Left lung (tissue), 10 donors: ENCODE data around the gene PRSS27. TPM values are rescaled to one million over a fixed set of nuclear protein-coding genes. Genes with fewer than 3 reads are reported as not detected.

ENCODE experiments used
- ATAC-seq: fragments of 200-7000 bp; cut with Tn5 transposase; one replicate; pipeline ENCODE4 v1.9.1; 2020; ENCODE audit warnings: moderate library complexity
- DNase-seq, 4 donors: peaks; one replicate each; pipeline ENCODE4 v3.0.0-alpha.2; 2013 to 2020
- H3K27ac ChIP-seq, 2 donors: fragments of 200-600 bp; sonication (generic) in 1 of 2; one replicate each; pipeline versions ENCODE4 v1.5.0 to v1.8.0; 2020 to 2021
- H3K27me3 ChIP-seq, 2 donors: fragments of 200-600 bp; sonication (generic) in 1 of 2; one replicate each; pipeline versions ENCODE4 v1.5.0 to v1.8.0; 2020 to 2021
- H3K36me3 ChIP-seq, 2 donors: fragments of 200-600 bp; sonication (generic) in 1 of 2; one replicate each; pipeline versions ENCODE4 v1.5.0 to v1.8.0; 2020 to 2021
- H3K4me1 ChIP-seq, 2 donors: fragments of 200-600 bp; one replicate each; pipeline ENCODE4 v1.8.0; 2021
- H3K4me3 ChIP-seq, 2 donors: fragments of 200-600 bp; sonication (generic) in 1 of 2; one replicate each; pipeline versions ENCODE4 v1.5.0 to v1.8.0; 2020 to 2021; ENCODE audit warnings: mild to moderate bottlenecking in 1 of 2
- H3K9me3 ChIP-seq, 2 donors: fragments of 200-600 bp; sonication (generic) in 1 of 2; one replicate each; pipeline versions ENCODE4 v1.5.0 to v1.8.0; 2020 to 2021
- intact Hi-C, 2 donors: fragments of 100-400 bp; cut with DNase I; formaldehyde crosslinking; loops; one replicate each; pipeline versions ENCODE4 v1.11.2 to v1.14.2; 2022
- polyA plus RNA-seq, 6 donors: library from polyadenylated mRNA; unstranded; fragments of 120-200 nt; gene quantifications; one replicate each; pipeline ENCODE4 v1.2.1, GENCODE V29; 2013; ENCODE audit not compliant: insufficient read length in 6 of 6
- total RNA-seq, 2 donors: library from RNA; stranded (reverse); fragmentation: NEBNext Ultra II Directional; extraction: Animal tissue kit (Norgen Biotek cat#: 25700); gene quantifications; one replicate each; pipeline ENCODE4 v1.2.1, GENCODE V29; 2021
- TF ChIP-seq, protein P1 (sequence below), 2 donors: fragments of 200-600 bp; sonication (generic) in 1 of 2; IDR thresholded peaks; one replicate each; pipeline versions ENCODE4 v1.5.0 to v1.8.0; 2021; ENCODE audit warnings: antibody characterized with exemption in 2 of 2
- donor health status: DM: no; HTN: yes; CAD: no.
- donor health status: DM: no; HTN: no; CAD: no.

PRSS27 gene
- total and polyA plus RNA-seq, 8 donors: 0.45 to 3.3 (median 2.1) TPM

DNA sequence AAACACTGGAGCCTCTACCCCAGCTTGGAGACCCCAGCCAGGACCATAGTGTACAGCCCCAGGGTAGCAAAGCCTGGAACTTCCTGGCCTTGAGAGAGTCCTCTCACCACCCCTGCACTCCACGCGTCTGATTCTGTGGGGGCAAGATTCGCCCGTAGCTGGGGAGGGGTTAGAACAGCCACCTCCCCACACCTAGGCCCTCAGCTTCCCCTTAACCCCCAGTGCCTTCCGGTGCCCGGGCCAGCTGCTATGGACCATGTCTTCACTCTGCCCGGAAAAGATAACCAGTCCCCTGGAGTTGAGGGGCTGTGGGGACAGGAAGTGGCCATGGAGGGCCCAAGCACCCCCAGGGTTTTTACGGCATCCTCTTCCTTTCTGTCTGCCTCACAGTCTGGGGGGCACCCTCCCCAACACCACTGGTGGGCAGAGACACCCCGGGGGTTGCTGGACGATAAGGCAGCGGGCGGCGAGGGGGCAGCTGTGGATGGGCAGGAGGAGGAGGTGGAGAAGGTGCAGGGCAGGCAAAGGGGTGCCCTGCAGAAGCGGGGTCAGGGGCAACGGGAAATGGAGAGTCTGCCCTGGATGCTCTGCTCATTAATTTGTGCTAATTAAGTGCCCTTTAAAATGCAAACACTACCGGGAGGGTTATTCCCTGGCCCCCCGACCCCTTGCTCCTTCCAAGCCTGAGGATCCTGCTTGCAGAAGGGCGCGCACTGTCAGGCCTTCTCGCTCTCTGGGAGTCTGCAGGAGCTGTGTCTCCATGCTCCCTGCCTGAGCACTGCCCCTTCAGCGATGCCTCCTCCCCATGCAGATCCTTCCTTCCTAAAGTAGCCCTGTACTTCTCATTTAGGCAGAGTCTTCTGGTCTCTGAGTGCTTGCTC is 2.4 kb downstream of the PRSS27 start:
- H3K36me3 ChIP-seq: no peaks in the 10 kb centered on the region
- no peak overlapping the region for H3K4me3 ChIP-seq
- H3K9me3 ChIP-seq: no peaks in the 10 kb centered on the region
- no peak overlapping the region for H3K27ac ChIP-seq
- ATAC-seq (no peak), DNase-seq (no peak)
- TF ChIP-seq, protein P1, sequence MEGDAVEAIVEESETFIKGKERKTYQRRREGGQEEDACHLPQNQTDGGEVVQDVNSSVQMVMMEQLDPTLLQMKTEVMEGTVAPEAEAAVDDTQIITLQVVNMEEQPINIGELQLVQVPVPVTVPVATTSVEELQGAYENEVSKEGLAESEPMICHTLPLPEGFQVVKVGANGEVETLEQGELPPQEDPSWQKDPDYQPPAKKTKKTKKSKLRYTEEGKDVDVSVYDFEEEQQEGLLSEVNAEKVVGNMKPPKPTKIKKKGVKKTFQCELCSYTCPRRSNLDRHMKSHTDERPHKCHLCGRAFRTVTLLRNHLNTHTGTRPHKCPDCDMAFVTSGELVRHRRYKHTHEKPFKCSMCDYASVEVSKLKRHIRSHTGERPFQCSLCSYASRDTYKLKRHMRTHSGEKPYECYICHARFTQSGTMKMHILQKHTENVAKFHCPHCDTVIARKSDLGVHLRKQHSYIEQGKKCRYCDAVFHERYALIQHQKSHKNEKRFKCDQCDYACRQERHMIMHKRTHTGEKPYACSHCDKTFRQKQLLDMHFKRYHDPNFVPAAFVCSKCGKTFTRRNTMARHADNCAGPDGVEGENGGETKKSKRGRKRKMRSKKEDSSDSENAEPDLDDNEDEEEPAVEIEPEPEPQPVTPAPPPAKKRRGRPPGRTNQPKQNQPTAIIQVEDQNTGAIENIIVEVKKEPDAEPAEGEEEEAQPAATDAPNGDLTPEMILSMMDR (IDR thresholded peaks at IDR 0.05): no peak
- peaks cover 4 to 29% of the 10 kb centered on the region in 2 donors for H3K4me1 ChIP-seq
- peaks cover 0 to 26% of the 10 kb centered on the region in 2 donors for H3K27me3 ChIP-seq
- intact Hi-C loops: no loop called here

DNA sequence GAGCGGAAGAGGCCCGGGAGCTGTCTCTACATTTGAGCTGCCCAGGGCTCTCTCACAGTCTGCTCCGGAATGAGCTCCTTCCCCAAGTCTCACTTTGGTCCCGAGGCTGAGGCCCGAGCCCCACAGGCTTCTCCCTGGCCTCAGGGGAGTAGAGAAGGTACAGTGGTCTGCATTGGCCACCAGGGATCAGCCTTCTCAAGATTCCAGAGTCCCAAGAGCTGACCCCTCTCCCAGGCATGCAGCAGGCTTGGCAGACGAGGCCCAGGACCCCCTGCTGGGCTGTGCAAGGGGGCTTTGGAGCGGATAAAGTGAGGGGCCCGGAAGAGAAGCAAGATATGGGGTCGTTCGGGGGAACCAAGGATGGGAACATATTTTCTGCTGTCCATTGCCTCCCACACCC is 3.1 kb downstream of the PRSS27 start:
- TF ChIP-seq, protein P1 (IDR thresholded peaks at IDR 0.05): no peak
- no peak for DNase-seq
- H3K27me3 ChIP-seq: peaks cover 0 to 26% of the 10 kb centered on the region in 2 donors
- H3K9me3 ChIP-seq: no peaks in the 10 kb centered on the region
- H3K27ac ChIP-seq: no peak overlapping the region
- ATAC-seq: no peak
- peaks cover 4 to 29% of the 10 kb centered on the region in 2 donors for H3K4me1 ChIP-seq
- intact Hi-C loops: no loop called here
- no peak overlapping the region for H3K4me3 ChIP-seq
- H3K36me3 ChIP-seq: no peaks in the 10 kb centered on the region

DNA sequence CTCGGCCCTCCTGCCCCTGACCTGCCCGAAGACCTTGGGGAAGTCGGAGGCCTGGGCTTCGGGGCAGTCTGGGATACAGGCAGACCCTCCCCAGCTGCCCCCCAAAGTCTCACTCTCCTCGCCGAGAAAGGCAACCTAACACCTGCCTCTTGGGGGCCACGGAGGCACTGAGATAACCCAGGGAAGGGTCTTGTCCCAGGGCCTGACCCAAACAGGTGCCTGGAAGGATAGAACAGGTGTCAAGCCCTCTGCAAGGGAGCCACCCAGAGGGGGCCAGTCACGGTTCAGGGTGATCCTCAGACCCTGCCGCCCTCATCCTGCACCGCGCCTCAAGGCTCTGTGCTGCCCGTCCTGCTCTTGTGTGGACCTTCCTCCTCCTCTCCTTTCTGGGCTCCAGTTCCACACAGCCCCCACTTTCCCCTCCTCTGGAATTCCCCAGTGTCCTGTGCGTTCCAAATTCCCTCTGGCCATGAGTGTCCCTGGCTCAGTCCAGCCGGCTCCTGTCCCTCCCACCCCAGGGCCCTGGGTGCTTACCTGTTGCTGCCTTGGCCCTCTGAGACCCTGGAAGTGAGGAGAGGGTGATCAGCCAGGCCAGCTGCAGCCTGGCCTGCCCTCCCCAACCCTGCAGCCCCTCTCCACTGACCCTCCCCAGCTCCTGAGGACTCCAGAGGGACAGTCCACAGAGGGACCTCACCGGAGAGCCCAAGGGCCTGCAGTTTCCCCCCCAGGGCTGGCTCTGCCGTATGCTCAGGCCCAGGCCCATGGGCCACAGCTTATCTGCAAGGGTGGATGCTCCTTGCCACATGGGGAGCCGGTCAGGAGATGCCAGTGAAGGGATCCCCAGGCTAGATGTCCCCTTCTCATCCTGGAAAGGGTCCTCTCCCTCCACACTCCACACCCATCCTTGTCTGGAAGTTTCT is 3.8 kb downstream of the PRSS27 start:
- DNase-seq: no peak
- Histone ChIP-seq H3K27me3 (peaks cover 0 to 26% of the 10 kb centered on the region in 2 donors), H3K27ac (no peak overlapping the region), H3K4me1 (peaks cover 4 to 25% of the 10 kb centered on the region in 2 donors), H3K9me3 (no peaks in the 10 kb centered on the region), H3K4me3 (no peak overlapping the region), H3K36me3 (no peaks in the 10 kb centered on the region)
- intact Hi-C loops: no loop called here
- ATAC-seq: no peak
- TF ChIP-seq, protein P1 (IDR thresholded peaks at IDR 0.05): no peak

DNA sequence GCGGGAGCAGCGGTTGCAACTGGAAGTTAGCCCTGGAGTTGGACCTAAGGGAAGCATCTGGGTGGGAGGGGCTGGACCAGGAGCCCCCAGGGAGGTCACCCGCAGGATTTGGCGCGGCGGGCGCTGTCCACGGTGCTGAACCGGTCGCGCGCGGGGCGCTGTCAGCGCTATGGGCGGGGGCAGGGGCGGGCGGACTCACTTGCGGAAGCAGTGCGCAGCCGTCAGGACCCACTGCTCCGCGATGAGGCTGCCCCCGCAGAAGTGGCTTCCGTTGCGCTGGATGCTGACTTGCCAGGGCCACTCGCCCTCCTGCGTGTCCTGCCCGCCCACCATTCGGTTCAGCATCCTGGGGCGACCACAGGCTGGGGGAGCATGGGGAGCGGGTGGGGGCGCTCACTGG is 4.5 kb downstream of the PRSS27 start:
- TF ChIP-seq, protein P1 (IDR thresholded peaks at IDR 0.05): no peak
- Histone ChIP-seq H3K4me3 (no peak overlapping the region), H3K27me3 (peaks cover 0 to 26% of the 10 kb centered on the region in 2 donors), H3K27ac (no peak overlapping the region), H3K36me3 (no peaks in the 10 kb centered on the region), H3K4me1 (peaks cover 4 to 23% of the 10 kb centered on the region in 2 donors), H3K9me3 (no peaks in the 10 kb centered on the region)
- ATAC-seq (peak; percentile 79), DNase-seq (peak; percentile 20 to 92 (median 61))
- intact Hi-C loops: no loop called here

DNA sequence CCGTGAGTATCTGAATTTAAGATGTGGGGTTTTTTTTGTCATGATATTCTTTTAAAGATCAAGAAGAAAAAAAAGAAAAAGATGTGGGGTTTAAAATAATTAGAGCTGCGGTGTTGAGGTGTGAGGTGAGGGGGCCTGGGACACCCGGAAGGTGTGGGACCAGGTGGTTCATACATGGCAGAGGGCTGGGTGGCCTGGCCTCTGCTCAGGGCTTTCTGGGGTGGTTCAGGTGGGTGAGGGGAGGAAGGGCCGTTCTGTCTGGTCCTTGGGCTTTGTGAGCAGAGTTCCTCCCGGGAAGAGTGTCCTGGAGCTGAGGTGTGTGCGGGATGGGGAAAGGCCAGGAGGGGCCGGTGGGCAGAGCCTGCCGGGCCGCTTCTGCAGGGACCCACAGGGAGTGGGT is 5.0 kb downstream of the PRSS27 start:
- DNase-seq: no peak
- Histone ChIP-seq H3K4me1 (peaks cover 4 to 18% of the 10 kb centered on the region in 2 donors), H3K36me3 (peaks cover 0 to 2% of the 10 kb centered on the region in 2 donors), H3K27me3 (peaks cover 0 to 26% of the 10 kb centered on the region in 2 donors), H3K4me3 (no peak overlapping the region), H3K27ac (no peak overlapping the region), H3K9me3 (no peaks in the 10 kb centered on the region)
- ATAC-seq: no peak
- TF ChIP-seq, protein P1 (IDR thresholded peaks at IDR 0.05): no peak
- intact Hi-C loops: no loop called here
